Measurements from ENCODE around the gene TMEM31.

DNA sequence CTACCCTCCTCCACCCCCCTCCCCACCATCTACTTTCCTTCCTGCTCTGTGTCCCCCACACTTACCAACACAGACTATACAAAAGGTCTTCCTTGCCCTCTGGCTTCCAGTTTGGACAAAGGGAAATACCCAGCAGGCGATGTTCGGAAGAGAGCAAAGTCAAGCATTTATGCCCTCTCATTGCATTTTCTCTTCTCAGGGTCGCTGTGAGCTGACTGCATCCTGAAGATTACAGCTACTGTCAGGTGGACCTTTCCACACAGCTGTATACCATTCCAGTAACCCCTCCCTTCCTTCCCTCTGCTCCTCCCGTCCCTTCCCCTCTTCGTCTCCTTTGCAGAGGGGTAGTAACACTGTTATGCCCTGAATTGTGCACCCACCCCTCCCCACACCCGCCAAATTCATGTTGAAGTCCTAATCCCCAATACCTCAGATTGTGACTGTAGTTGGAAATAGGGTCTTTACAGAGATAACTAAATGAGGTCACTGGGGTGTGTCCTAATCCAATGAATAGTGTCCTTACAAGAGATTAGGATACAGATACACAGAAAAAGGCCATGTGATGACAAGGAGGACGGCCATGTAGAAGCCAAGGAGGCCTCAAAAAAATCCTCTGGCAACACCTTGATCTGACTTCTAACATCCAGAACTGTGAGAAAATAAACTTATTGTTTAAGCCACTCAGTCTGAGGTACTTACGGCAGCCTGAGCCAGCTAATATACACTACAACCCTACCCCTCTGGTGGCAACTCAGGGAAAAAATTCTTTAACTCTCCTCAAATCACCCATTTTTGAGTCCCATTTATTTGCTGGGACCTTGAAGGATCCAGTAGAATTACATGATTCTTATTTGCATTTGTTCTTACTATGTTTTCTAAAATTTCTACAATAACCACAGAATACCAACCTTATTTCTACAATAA lies 35.9 kb upstream of the TMEM31 start:
- TF ChIP-seq, protein P1, sequence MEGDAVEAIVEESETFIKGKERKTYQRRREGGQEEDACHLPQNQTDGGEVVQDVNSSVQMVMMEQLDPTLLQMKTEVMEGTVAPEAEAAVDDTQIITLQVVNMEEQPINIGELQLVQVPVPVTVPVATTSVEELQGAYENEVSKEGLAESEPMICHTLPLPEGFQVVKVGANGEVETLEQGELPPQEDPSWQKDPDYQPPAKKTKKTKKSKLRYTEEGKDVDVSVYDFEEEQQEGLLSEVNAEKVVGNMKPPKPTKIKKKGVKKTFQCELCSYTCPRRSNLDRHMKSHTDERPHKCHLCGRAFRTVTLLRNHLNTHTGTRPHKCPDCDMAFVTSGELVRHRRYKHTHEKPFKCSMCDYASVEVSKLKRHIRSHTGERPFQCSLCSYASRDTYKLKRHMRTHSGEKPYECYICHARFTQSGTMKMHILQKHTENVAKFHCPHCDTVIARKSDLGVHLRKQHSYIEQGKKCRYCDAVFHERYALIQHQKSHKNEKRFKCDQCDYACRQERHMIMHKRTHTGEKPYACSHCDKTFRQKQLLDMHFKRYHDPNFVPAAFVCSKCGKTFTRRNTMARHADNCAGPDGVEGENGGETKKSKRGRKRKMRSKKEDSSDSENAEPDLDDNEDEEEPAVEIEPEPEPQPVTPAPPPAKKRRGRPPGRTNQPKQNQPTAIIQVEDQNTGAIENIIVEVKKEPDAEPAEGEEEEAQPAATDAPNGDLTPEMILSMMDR (IDR thresholded peaks at IDR 0.05 in 2 of 3, conservative IDR thresholded peaks at IDR 0.05 in 1 of 3; ENCODE audit: insufficient read depth in 2 of 3, low read depth in 1 of 3, low read length in 3 of 3) = no peak
- TF ChIP-seq STAG1 (CRISPR knock-in tag; IDR thresholded peaks at IDR 0.05; ENCODE audit: borderline replicate concordance) = no peak

All from K562 (cell line).